Psoas muscle (tissue), 8 donors: ENCODE measurements around the gene TBXA2R. TPM values are rescaled to one million over a fixed set of nuclear protein-coding genes. Genes with fewer than 3 reads are reported as not detected.

ENCODE experiments used
- ATAC-seq, 4 donors: fragments of 200-7000 bp; cut with Tn5 transposase; one replicate each; pipeline ENCODE4 v1.9.1; 2020; ENCODE audit warnings: moderate library complexity in 3 of 4, mild to moderate bottlenecking in 2 of 4
- DNase-seq, 2 donors: peaks; one replicate each; pipeline ENCODE4 v3.0.0-alpha.2; 2020
- H3K27ac ChIP-seq: fragments of 200-600 bp; one replicate; pipeline ENCODE4 v1.8.0; 2022
- H3K27me3 ChIP-seq, 3 donors: fragments of 200-600 bp in 1 of 3; one replicate each; pipeline versions ENCODE4 v1.6.1 to v1.8.0; 2013 to 2022; ENCODE audit warnings: low read length in 2 of 3, mild to moderate bottlenecking in 2 of 3, moderate library complexity in 1 of 3; ENCODE audit not compliant: insufficient read depth in 3 of 3
- H3K36me3 ChIP-seq, 2 donors: fragments of 200-600 bp in 1 of 2; one replicate each; pipeline versions ENCODE4 v1.6.1 to v1.8.0; 2013 to 2022; ENCODE audit warnings: low read depth in 1 of 2, mild to moderate bottlenecking in 1 of 2, moderate library complexity in 1 of 2; ENCODE audit not compliant: insufficient read depth in 1 of 2
- H3K4me1 ChIP-seq: fragments of 200-600 bp; one replicate; pipeline ENCODE4 v1.8.0; 2022
- H3K4me3 ChIP-seq: fragments of 200-600 bp; one replicate; pipeline ENCODE4 v1.8.0; 2022; ENCODE audit warnings: mild to moderate bottlenecking
- H3K9me3 ChIP-seq: fragments of 200-600 bp; one replicate; pipeline ENCODE4 v1.8.0; 2022
- WGBS, 3 donors: extraction: QIAGEN DNeasy Blood & Tissue Kit; methylation state at CpG; one replicate each; pipeline versions ENCODE4 v1.1.6 to v1.1.7; 2013; 5-methylcytosine and 5-hydroxymethylcytosine counted together
- intact Hi-C, 2 donors: fragments of 100-400 bp; cut with DNase I; formaldehyde crosslinking; loops; one replicate each; pipeline versions ENCODE4 v1.11.0 to v1.14.2; 2022
- polyA plus RNA-seq, 3 donors: library from polyadenylated mRNA; stranded (reverse); fragments of 200-250 nt; gene quantifications; one replicate each; pipeline ENCODE4 v1.2.3, GENCODE V29; 2013
- total RNA-seq, 4 donors: library from RNA; stranded (reverse); fragmentation: NEBNext Ultra II Directional in 2 of 4; extraction: Animal tissue kit (Norgen Biotek cat#: 25700) in 2 of 4; gene quantifications; one replicate each; pipeline versions ENCODE4 v1.2.1 to v1.2.4, GENCODE V29; 2021 to 2023
- TF ChIP-seq, protein P1 (sequence below): fragments of 200-600 bp; IDR thresholded peaks from one replicate; pipeline ENCODE4 v1.8.0; 2022; ENCODE audit warnings: antibody characterized with exemption
- donor health status: healthy with polysubstance abuse.
- donor health status: DM: no; HTN: no; CAD: no; lungs with moderate emphysema.
- donor health status: Bipolar disorder and iron deficiency.
- donor health status: healthy.
- donor health status: DM: yes; HTN: yes; CAD: no.
- donor health status: DM: no; HTN: no; CAD: no.
- donor health status: DM: no; HTN: no; CAD: no.
- donor health status: DM: yes; HTN: yes; CAD: no.

The TBXA2R gene
- total and polyA plus RNA-seq, 7 donors, result 0.52 to 3.0 (median 1.2) TPM

DNA sequence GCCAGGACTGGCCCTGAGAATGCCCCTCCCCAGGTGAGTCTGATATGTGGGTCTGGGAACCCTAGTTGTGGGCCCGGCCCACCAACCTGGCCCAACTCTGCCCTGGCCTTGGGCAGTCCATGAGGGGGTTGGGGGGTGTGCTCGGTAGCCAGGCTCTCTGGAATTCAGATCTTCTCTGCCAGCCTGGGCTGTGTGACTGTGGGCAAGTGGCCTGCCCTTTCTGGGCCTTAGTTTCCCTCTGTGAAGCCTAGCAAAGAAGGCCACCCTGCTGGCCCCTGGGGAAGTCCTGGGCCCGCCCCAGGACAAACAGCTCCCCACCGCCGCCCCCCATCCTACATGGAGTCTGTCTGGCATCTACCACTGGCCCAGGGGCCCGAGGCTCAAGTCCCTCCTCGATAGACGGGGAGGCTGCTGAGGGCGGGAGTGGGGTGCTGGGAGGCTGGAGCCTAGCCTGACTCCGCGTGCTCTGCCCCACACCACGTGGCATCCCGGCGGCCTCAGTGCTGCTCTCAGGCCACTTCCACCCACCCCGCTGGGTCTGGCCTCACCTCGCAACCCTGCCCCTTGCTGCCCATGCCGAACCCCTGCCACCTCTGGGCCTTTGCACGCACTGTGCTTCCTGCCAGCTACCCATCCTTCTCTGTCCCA is 8.3 kb upstream of the TBXA2R start:
- intact Hi-C loops, result loop anchor here (5.0 to 10.0 kb wide), 2 partner anchors 38 to 310 kb away; no protein-coding TSS in a partner anchor
- ATAC-seq, result no peak
- Histone ChIP-seq H3K9me3 (no peaks in the 10 kb centered on the region), H3K27ac (no peak overlapping the region), H3K4me1 (peaks cover 7% of the 10 kb centered on the region), H3K36me3 (peaks cover 0 to 62% of the 10 kb centered on the region in 2 donors), H3K4me3 (no peak overlapping the region), H3K27me3 (no peaks in the 10 kb centered on the region)
- DNase-seq, result no peak
- WGBS, 3 donors, result 88 to 93% (median 90%) methylated on average over 17 to 18 of the region's 18 CpGs
- TF ChIP-seq, protein P1, sequence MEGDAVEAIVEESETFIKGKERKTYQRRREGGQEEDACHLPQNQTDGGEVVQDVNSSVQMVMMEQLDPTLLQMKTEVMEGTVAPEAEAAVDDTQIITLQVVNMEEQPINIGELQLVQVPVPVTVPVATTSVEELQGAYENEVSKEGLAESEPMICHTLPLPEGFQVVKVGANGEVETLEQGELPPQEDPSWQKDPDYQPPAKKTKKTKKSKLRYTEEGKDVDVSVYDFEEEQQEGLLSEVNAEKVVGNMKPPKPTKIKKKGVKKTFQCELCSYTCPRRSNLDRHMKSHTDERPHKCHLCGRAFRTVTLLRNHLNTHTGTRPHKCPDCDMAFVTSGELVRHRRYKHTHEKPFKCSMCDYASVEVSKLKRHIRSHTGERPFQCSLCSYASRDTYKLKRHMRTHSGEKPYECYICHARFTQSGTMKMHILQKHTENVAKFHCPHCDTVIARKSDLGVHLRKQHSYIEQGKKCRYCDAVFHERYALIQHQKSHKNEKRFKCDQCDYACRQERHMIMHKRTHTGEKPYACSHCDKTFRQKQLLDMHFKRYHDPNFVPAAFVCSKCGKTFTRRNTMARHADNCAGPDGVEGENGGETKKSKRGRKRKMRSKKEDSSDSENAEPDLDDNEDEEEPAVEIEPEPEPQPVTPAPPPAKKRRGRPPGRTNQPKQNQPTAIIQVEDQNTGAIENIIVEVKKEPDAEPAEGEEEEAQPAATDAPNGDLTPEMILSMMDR, result no peak

DNA sequence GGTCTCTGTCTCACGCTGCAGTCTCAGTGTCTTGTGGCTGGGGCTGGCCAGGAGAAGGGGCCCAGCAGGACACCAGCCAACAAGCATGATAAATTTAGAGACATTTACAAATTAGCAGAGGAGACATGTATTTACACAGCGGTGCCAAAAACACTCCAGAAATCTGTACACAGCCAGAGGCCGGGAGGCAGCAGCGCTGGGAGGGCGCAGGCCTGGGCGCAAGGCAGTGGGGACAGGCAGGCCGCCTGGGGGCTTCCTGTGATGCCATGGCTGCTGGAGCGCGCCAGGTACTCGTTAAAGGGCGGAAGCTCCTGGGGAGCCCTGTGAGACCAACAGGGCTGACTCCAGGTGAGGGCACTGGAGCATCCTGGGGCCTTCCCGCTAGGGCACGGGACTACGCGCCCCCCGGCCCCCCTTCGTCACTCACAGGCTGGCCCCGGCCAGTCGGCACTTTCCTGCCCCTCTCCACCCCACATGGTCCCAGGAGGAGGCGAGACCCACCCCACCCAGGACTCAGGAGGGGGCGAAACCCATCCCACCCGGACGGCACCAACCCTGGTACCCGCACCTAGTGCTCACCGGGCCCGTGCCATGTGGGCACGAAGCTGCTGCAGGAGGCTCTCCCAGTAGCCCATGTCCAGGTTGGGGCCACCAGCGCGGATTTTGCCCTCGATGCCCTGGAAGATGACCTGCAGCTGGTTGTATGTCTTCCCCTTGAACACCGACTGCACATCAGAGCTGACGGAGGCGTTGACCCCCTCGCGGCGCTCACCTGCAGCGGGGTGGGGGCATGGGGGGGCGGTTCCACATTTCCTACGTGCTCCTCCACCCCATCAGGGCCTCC is 7.4 kb upstream of the TBXA2R start:
- H3K27me3 ChIP-seq, result no peaks in the 10 kb centered on the region
- peaks cover 7% of the 10 kb centered on the region for H3K4me1 ChIP-seq
- H3K4me3 ChIP-seq, result no peak overlapping the region
- peaks cover 0 to 57% of the 10 kb centered on the region in 2 donors for H3K36me3 ChIP-seq
- no peak overlapping the region for H3K27ac ChIP-seq
- H3K9me3 ChIP-seq, result no peaks in the 10 kb centered on the region
- 92 to 96% (median 92%) methylated on average over 29 to 39 of the region's 39 CpGs for WGBS, 3 donors
- no peak for DNase-seq
- TF ChIP-seq, protein P1, result no peak
- ATAC-seq, result no peak
- intact Hi-C loops, result loop anchor here in 1 of 2 donors (10.0 kb wide), 1 partner anchor 309 kb away; no protein-coding TSS in a partner anchor

DNA sequence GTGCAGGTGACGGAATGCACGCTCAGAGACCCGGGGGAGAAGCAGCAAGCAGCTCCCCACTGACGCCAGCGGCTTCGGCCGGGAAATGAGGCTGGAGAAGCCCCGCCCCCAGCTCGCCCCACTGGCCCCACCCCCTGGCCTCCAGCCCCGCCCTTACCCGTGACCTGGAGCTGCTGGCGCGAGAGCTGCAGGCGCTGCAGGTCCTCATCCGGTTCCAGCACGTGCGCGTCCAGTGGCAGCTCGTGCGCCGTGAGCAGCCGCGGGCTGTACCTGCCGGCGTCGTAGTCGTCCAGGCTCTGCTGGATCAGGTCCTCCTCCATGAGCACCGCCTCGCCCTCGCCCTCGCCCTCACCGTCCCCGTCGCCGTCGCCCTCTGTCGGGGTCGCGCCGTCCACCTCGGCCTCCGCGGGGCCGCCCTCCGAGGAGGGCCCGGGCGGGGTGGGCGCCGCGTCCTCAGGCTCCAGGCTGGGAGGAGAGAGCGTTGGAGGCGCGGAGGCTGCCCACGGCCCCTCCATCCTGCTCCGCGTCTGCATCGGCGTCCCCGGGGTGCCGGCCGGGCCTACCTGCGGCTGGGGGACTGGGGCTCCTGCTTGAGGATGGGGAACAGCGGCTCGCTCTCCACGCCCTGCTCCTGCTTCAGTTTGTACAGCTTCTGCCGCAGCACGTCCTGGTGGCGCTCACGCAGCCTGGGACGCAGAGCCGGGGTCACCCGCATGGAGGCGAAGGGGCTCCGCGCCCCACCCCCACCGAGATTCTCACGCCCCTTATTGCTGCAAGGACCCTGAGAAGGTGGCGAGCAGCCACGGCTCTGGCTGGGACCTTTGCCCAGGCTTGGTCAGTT is 6.4 kb upstream of the TBXA2R start:
- ATAC-seq (no peak), DNase-seq (no peak)
- peaks cover 0 to 53% of the 10 kb centered on the region in 2 donors for H3K36me3 ChIP-seq

DNA sequence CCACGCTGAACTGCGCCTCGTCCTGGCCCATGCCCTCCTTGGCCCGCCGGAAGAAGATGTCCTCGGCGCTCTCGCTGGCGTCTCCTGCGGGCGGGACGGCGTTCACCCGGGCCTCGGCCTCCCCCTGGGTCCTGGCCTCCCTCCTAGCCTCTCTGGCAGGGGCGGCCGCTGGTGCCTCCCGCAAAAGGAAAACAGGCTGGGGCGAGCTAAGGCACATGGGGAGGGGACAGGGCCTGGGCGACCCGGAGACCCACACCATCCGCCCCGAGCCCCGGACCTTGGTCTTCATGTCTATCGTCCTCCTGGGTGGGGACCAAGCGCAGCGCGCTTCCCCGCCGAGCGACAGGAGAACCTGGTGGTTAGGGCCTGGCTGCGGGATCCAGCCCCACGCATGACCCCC is 5.7 kb upstream of the TBXA2R start:
- Histone ChIP-seq H3K27me3 (peaks cover 0 to 3% (median 2%) of the 10 kb centered on the region in 3 donors), H3K27ac (no peak overlapping the region), H3K4me3 (no peak overlapping the region), H3K36me3 (peaks cover 0 to 48% of the 10 kb centered on the region in 2 donors), H3K9me3 (no peaks in the 10 kb centered on the region), H3K4me1 (peaks cover 5% of the 10 kb centered on the region)
- TF ChIP-seq, protein P1, result no peak
- 97 to 98% (median 97%) methylated on average over 27 to 33 of the region's 33 CpGs for WGBS, 3 donors
- ATAC-seq (no peak), DNase-seq (no peak)
- intact Hi-C loops, result loop anchor here in 1 of 2 donors (10.0 kb wide), 1 partner anchor 308 kb away; no protein-coding TSS in a partner anchor

More for the DNA sequence above, 6.4 kb upstream of the TBXA2R start:
- Histone ChIP-seq H3K9me3 (no peaks in the 10 kb centered on the region), H3K27ac (no peak overlapping the region), H3K27me3 (no peaks in the 10 kb centered on the region), H3K4me1 (peaks cover 5% of the 10 kb centered on the region), H3K4me3 (no peak overlapping the region)
- intact Hi-C loops, result loop anchor here in 1 of 2 donors (10.0 kb wide), 1 partner anchor 308 kb away; no protein-coding TSS in a partner anchor
- TF ChIP-seq, protein P1, result no peak
- 84 to 91% (median 85%) methylated on average over 66 to 79 of the region's 79 CpGs for WGBS, 3 donors
